ENCODE results near the gene DXO. TPM values are rescaled to one million over a fixed set of nuclear protein-coding genes. Genes with fewer than 3 reads are reported as not detected.

Gene DXO
- total and polyA plus RNA-seq, 2 of the 13 experiments (the other 11 are each of a cell fraction or from before 2014, with no cell fraction given), result 18.6 to 26.2 TPM

GRCh38 chr6:31945154-31945506 lies 26.8 kb downstream of the DXO start (continued):
- TF ChIP-seq ZNF292 (CRISPR knock-in tag; IDR thresholded peaks at IDR 0.05; ENCODE audit: borderline replicate concordance, low read depth), result 0 out of 2 replicates have a peak, but pooled peaks have one; percentile 22
- TF ChIP-seq HHEX (CRISPR knock-in tag; IDR thresholded peaks at IDR 0.05), result no peak
- TF ChIP-seq PAX8 (CRISPR knock-in tag; IDR thresholded peaks at IDR 0.05; ENCODE audit: borderline replicate concordance), result 0 out of 2 replicates have a peak, but pooled peaks have one; percentile 49
- TF ChIP-seq ZBTB38 (CRISPR knock-in tag; IDR thresholded peaks at IDR 0.05), result peak; percentile 81; the same call in 1 of the 2 replicates
- TF ChIP-seq ZFY (CRISPR knock-in tag; IDR thresholded peaks at IDR 0.05), result 0 out of 2 replicates have a peak, but pooled peaks have one; percentile 3
- no peak for TF ChIP-seq ZNF766 (CRISPR knock-in tag; IDR thresholded peaks at IDR 0.05; ENCODE audit: borderline replicate concordance)
- TF ChIP-seq TARDBP (CRISPR knock-in tag; IDR thresholded peaks at IDR 0.05), result no peak
- 0 out of 2 replicates have a peak, but pooled peaks have one; percentile 28 for TF ChIP-seq ZNF782 (CRISPR knock-in tag; IDR thresholded peaks at IDR 0.05; ENCODE audit: borderline replicate concordance)
- TF ChIP-seq ZNF879 (CRISPR knock-in tag; IDR thresholded peaks at IDR 0.05), result peak; percentile 42; the same call in 1 of the 2 replicates
- TF ChIP-seq HNRNPH1 (optimal IDR thresholded peaks at IDR 0.05; ENCODE audit: low read depth, low read length), result peak; percentile 31
- TF ChIP-seq ZNF232 (CRISPR knock-in tag; IDR thresholded peaks at IDR 0.05; ENCODE audit: borderline replicate concordance), result peak; percentile 59; the same call in 1 of the 2 replicates
- no peak for TF ChIP-seq ZBTB3 (CRISPR knock-in tag; IDR thresholded peaks at IDR 0.05; ENCODE audit: borderline replicate concordance, low read depth)
- TF ChIP-seq ZNF704 (CRISPR knock-in tag; IDR thresholded peaks at IDR 0.05; ENCODE audit: borderline replicate concordance), result no peak
- peak; percentile 26; the same call in 1 of the 2 replicates for TF ChIP-seq ZNF878 (CRISPR knock-in tag; IDR thresholded peaks at IDR 0.05)
- TF ChIP-seq EED (CRISPR knock-in tag; IDR thresholded peaks at IDR 0.05), result 0 out of 2 replicates have a peak, but pooled peaks have one; percentile 50
- peak; percentile 7; the same call in 1 of the 2 replicates for TF ChIP-seq ZKSCAN5 (CRISPR knock-in tag; IDR thresholded peaks at IDR 0.05)
- 0 out of 2 replicates have a peak, but pooled peaks have one; percentile 22 for TF ChIP-seq ZNF329 (CRISPR knock-in tag; IDR thresholded peaks at IDR 0.05; ENCODE audit: low read depth)
- TF ChIP-seq ZSCAN20 (CRISPR knock-in tag; IDR thresholded peaks at IDR 0.05; ENCODE audit: borderline replicate concordance), result no peak
- no peak for TF ChIP-seq IKZF1 (IDR thresholded peaks at IDR 0.05)

Data from HepG2 (cell line).